Measurements from ENCODE around the gene KCNQ4. TPM values are rescaled to one million over a fixed set of nuclear protein-coding genes. Genes with fewer than 3 reads are reported as not detected.

The KCNQ4 gene
- total RNA-seq, 2 experiments from 2014 or later, result 0.38 to 0.43 TPM

DNA sequence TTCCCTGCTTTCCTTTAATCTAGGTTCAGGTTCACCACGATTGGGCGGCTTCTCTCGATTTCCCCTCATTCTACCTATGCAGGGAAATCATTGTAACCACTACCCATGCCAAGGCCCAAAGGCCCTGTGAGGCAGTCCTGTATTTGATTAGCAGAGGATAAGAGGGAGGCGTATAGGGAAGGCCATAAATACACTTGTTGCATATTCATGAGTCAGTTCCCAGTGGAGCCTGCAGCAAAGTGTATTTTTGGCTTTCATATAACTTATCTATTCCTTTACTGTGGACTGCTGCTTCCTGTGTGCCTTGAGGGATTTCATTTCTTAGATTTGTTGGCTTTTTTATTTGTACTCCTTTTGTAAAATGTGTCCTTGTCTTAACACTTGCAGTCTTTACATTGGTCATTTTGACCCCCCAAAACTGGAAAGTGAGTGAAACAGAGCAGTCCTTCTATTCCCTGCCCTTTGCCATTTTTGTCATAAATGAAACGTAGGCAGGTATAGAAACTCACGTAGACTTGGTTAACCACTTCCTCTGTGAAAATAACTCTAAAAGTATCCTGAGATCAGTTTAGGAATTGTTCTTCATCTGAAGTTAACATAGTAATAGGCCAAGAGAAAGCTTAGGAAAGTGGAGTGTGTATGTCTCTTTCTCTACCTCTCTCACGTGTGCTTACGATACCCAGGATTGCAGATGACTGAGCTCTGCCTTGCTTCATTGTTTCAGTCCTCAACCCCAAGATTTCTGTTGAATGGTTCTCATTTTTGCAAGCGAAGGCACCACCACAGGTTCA is 19.6 kb upstream of the KCNQ4 start:
- DNase-seq (peak; percentile 17), ATAC-seq (peak; percentile 73)
- Mint-ChIP-seq H3K4me3 (peak overlapping the region; percentile 51), H3K27me3 (no peaks in the 10 kb centered on the region), H3K9me3 (no peaks in the 10 kb centered on the region), H3K27ac (peak overlapping the region; percentile 96), H3K36me3 (ENCODE audit: low read depth) (peaks cover 54% of the 10 kb centered on the region), H3K4me1 (ENCODE audit: low read depth) (peaks cover 40% of the 10 kb centered on the region)
- TF ChIP-seq, protein P1, sequence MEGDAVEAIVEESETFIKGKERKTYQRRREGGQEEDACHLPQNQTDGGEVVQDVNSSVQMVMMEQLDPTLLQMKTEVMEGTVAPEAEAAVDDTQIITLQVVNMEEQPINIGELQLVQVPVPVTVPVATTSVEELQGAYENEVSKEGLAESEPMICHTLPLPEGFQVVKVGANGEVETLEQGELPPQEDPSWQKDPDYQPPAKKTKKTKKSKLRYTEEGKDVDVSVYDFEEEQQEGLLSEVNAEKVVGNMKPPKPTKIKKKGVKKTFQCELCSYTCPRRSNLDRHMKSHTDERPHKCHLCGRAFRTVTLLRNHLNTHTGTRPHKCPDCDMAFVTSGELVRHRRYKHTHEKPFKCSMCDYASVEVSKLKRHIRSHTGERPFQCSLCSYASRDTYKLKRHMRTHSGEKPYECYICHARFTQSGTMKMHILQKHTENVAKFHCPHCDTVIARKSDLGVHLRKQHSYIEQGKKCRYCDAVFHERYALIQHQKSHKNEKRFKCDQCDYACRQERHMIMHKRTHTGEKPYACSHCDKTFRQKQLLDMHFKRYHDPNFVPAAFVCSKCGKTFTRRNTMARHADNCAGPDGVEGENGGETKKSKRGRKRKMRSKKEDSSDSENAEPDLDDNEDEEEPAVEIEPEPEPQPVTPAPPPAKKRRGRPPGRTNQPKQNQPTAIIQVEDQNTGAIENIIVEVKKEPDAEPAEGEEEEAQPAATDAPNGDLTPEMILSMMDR (IDR thresholded peaks at IDR 0.05), result no peak
- intact Hi-C loops (cut with micrococcal nuclease), result no loop called here
- CTCF ChIA-PET, result interaction anchor here (1.0 to 4.0 kb wide), 7 partner anchors 10 to 187 kb away, joined by 3 to 92 read pairs (median 5); no protein-coding TSS in a partner anchor
- POLR2A ChIA-PET, result interaction anchor here (0.6 to 2.3 kb wide), 4 partner anchors 11 to 114 kb away, joined by 3 to 12 read pairs (median 4); no protein-coding TSS in a partner anchor

GRCh38 chr1:40764981-40765380 is 18.6 kb upstream of the KCNQ4 start:
- CTCF ChIA-PET, result interaction anchor here (1.0 to 4.0 kb wide), 11 partner anchors 8 to 188 kb away, joined by 3 to 92 read pairs (median 4); no protein-coding TSS in a partner anchor
- ATAC-seq (no peak), DNase-seq (no peak)
- intact Hi-C loops (cut with micrococcal nuclease), result no loop called here
- Mint-ChIP-seq H3K27ac (peak overlapping the region; percentile 96), H3K27me3 (no peaks in the 10 kb centered on the region), H3K4me3 (no peak overlapping the region), H3K4me1 (ENCODE audit: low read depth) (peaks cover 40% of the 10 kb centered on the region), H3K9me3 (no peaks in the 10 kb centered on the region), H3K36me3 (ENCODE audit: low read depth) (peaks cover 48% of the 10 kb centered on the region)
- POLR2A ChIA-PET, result interaction anchor here (0.9 to 2.3 kb wide), 4 partner anchors 10 to 55 kb away, joined by 3 to 12 read pairs (median 4); no protein-coding TSS in a partner anchor
- TF ChIP-seq, protein P1 (IDR thresholded peaks at IDR 0.05), result no peak

- H3K27me3 Mint-ChIP-seq, result no peaks in the 10 kb centered on the region
- intact Hi-C loops (cut with micrococcal nuclease), result no loop called here
- peaks cover 40% of the 10 kb centered on the region for H3K4me1 Mint-ChIP-seq (ENCODE audit: low read depth)
- peak overlapping the region; percentile 80 for H3K27ac Mint-ChIP-seq
- POLR2A ChIA-PET, result interaction anchor here (0.9 to 2.3 kb wide), 2 partner anchors 9 to 27 kb away, joined by 3 to 12 read pairs; no protein-coding TSS in a partner anchor
- ATAC-seq, result no peak
- TF ChIP-seq, protein P1 (IDR thresholded peaks at IDR 0.05), result no peak
- H3K36me3 Mint-ChIP-seq (ENCODE audit: low read depth), result peaks cover 56% of the 10 kb centered on the region
- CTCF ChIA-PET, result interaction anchor here (1.2 to 4.0 kb wide), 7 partner anchors 8 to 186 kb away, joined by 3 to 92 read pairs (median 5); no protein-coding TSS in a partner anchor
- H3K4me3 Mint-ChIP-seq, result no peak overlapping the region
- no peak for DNase-seq
- no peaks in the 10 kb centered on the region for H3K9me3 Mint-ChIP-seq
Observed at GRCh38 chr1:40766017-40766416, 17.6 kb upstream of the KCNQ4 start.

GRCh38 chr1:40766560-40766959 is 17.0 kb upstream of the KCNQ4 start:
- ChIA-PET CTCF (interaction anchor here (0.6 to 4.0 kb wide), 5 partner anchors 8 to 154 kb away, joined by 3 to 92 read pairs (median 5); no protein-coding TSS in a partner anchor), POLR2A (interaction anchor here (1.2 to 2.3 kb wide), 2 partner anchors 8 to 75 kb away, joined by 3 to 12 read pairs; partner anchors contain the start of gene NFYC)
- no peaks in the 10 kb centered on the region for H3K27me3 Mint-ChIP-seq
- no peak for ATAC-seq
- peaks cover 54% of the 10 kb centered on the region for H3K36me3 Mint-ChIP-seq (ENCODE audit: low read depth)
- H3K4me1 Mint-ChIP-seq (ENCODE audit: low read depth), result peaks cover 38% of the 10 kb centered on the region
- H3K9me3 Mint-ChIP-seq, result no peaks in the 10 kb centered on the region
- TF ChIP-seq, protein P1 (IDR thresholded peaks at IDR 0.05), result no peak
- intact Hi-C loops (cut with micrococcal nuclease), result no loop called here
- peak; percentile 16 for DNase-seq
- H3K27ac Mint-ChIP-seq, result peak overlapping the region; percentile 80
- H3K4me3 Mint-ChIP-seq, result no peak overlapping the region

All from activated CD8-positive, alpha-beta T cell treated with anti-CD3 and anti-CD28 coated beads for 36 hours (primary cell).